Lower lobe of right lung (tissue), 2 donors: Measurements from ENCODE around the gene NELL1. TPM values are rescaled to one million over a fixed set of nuclear protein-coding genes. Genes with fewer than 3 reads are reported as not detected.

ENCODE experiments used
- ATAC-seq, 2 donors: fragments of 200-7000 bp; cut with Tn5 transposase; one replicate each; pipeline ENCODE4 v1.9.1; 2020 to 2022; ENCODE audit warnings: mild to moderate bottlenecking in 2 of 2, moderate library complexity in 2 of 2
- DNase-seq: peaks from one replicate; pipeline ENCODE4 v3.0.0-alpha.2; 2020
- H3K27ac ChIP-seq: fragments of 200-600 bp; one replicate; pipeline ENCODE4 v1.8.0; 2022
- H3K27me3 ChIP-seq: fragments of 200-600 bp; one replicate; pipeline ENCODE4 v1.8.0; 2022; ENCODE audit warnings: low read depth
- H3K36me3 ChIP-seq: fragments of 200-600 bp; one replicate; pipeline ENCODE4 v1.8.0; 2022; ENCODE audit warnings: mild to moderate bottlenecking
- H3K4me1 ChIP-seq: fragments of 200-600 bp; one replicate; pipeline ENCODE4 v1.8.0; 2022
- H3K4me3 ChIP-seq: fragments of 200-600 bp; one replicate; pipeline ENCODE4 v1.8.0; 2022; ENCODE audit warnings: mild to moderate bottlenecking
- H3K9me3 ChIP-seq: fragments of 200-600 bp; one replicate; pipeline ENCODE4 v1.8.0; 2022
- CTCF ChIP-seq: fragments of 200-600 bp; IDR thresholded peaks from one replicate; pipeline ENCODE4 v1.8.0; 2022; ENCODE audit warnings: antibody characterized with exemption, mild to moderate bottlenecking
- intact Hi-C: fragments of 100-400 bp; cut with DNase I; formaldehyde crosslinking; loops from one replicate; pipeline ENCODE4 v1.11.0; 2022
- total RNA-seq: library from RNA; stranded (reverse); fragmentation: NEBNext Ultra II Directional; extraction: Animal tissue kit (Norgen Biotek cat#: 25700); gene quantifications from one replicate; pipeline ENCODE4 v1.2.1, GENCODE V29; 2021
- donor health status: DM: no; HTN: yes; CAD: no; lungs with severe emphysema.

NELL1 gene
- total RNA-seq, 1 donor from 2014 or later, result 0.15 TPM

- Histone ChIP-seq H3K36me3 (no peaks in the 10 kb centered on the region), H3K27me3 (no peaks in the 10 kb centered on the region), H3K4me3 (no peak overlapping the region), H3K27ac (no peak overlapping the region), H3K4me1 (no peaks in the 10 kb centered on the region), H3K9me3 (no peaks in the 10 kb centered on the region)
- DNase-seq (no peak), ATAC-seq (no peak)
- intact Hi-C loops, result no loop called here
- no peak for TF ChIP-seq CTCF
Measured at GRCh38 chr11:21401496-21401895, 732.1 kb downstream of the NELL1 start.

GRCh38 chr11:21402274-21402673, 732.9 kb downstream of the NELL1 start:
- H3K4me1 ChIP-seq, result no peaks in the 10 kb centered on the region
- intact Hi-C loops, result no loop called here
- H3K9me3 ChIP-seq, result no peaks in the 10 kb centered on the region
- no peaks in the 10 kb centered on the region for H3K36me3 ChIP-seq
- no peaks in the 10 kb centered on the region for H3K27me3 ChIP-seq
- ATAC-seq (no peak), DNase-seq (no peak)
- no peak for TF ChIP-seq CTCF
- H3K4me3 ChIP-seq, result no peak overlapping the region
- no peak overlapping the region for H3K27ac ChIP-seq

GRCh38 chr11:21403069-21403468, 733.7 kb downstream of the NELL1 start:
- H3K4me3 ChIP-seq, result no peak overlapping the region
- intact Hi-C loops, result no loop called here
- H3K36me3 ChIP-seq, result no peaks in the 10 kb centered on the region
- TF ChIP-seq CTCF, result no peak
- ATAC-seq (no peak), DNase-seq (no peak)
- H3K27ac ChIP-seq, result no peak overlapping the region
- H3K27me3 ChIP-seq, result no peaks in the 10 kb centered on the region
- H3K9me3 ChIP-seq, result no peaks in the 10 kb centered on the region
- no peaks in the 10 kb centered on the region for H3K4me1 ChIP-seq

- Histone ChIP-seq H3K9me3 (no peaks in the 10 kb centered on the region), H3K27ac (no peak overlapping the region), H3K36me3 (no peaks in the 10 kb centered on the region), H3K4me1 (no peaks in the 10 kb centered on the region), H3K4me3 (no peak overlapping the region), H3K27me3 (no peaks in the 10 kb centered on the region)
- DNase-seq (no peak), ATAC-seq (no peak)
- intact Hi-C loops, result no loop called here
- TF ChIP-seq CTCF, result no peak
Measured at GRCh38 chr11:21405422-21405821, 736.0 kb downstream of the NELL1 start.

GRCh38 chr11:21410513-21410912, 741.1 kb downstream of the NELL1 start:
- H3K27me3 ChIP-seq, result no peaks in the 10 kb centered on the region
- H3K27ac ChIP-seq, result no peak overlapping the region
- H3K36me3 ChIP-seq, result no peaks in the 10 kb centered on the region
- TF ChIP-seq CTCF, result no peak
- DNase-seq, result no peak
- no peaks in the 10 kb centered on the region for H3K4me1 ChIP-seq
- intact Hi-C loops, result no loop called here
- no peak overlapping the region for H3K4me3 ChIP-seq
- no peak for ATAC-seq
- H3K9me3 ChIP-seq, result no peaks in the 10 kb centered on the region

GRCh38 chr11:21411104-21411503, 741.7 kb downstream of the NELL1 start:
- TF ChIP-seq CTCF, result no peak
- Histone ChIP-seq H3K27ac (no peak overlapping the region), H3K36me3 (no peaks in the 10 kb centered on the region), H3K9me3 (no peaks in the 10 kb centered on the region), H3K4me3 (no peak overlapping the region), H3K27me3 (no peaks in the 10 kb centered on the region), H3K4me1 (no peaks in the 10 kb centered on the region)
- DNase-seq (no peak), ATAC-seq (no peak)
- intact Hi-C loops, result no loop called here
